Measurements from ENCODE around the gene CNTNAP5. TPM values are rescaled to one million over a fixed set of nuclear protein-coding genes. Genes with fewer than 3 reads are reported as not detected.

The CNTNAP5 gene
- total and polyA plus RNA-seq, 2 of the 13 experiments (the other 11 are each of a cell fraction or from before 2014, with no cell fraction given), result not detected

DNA sequence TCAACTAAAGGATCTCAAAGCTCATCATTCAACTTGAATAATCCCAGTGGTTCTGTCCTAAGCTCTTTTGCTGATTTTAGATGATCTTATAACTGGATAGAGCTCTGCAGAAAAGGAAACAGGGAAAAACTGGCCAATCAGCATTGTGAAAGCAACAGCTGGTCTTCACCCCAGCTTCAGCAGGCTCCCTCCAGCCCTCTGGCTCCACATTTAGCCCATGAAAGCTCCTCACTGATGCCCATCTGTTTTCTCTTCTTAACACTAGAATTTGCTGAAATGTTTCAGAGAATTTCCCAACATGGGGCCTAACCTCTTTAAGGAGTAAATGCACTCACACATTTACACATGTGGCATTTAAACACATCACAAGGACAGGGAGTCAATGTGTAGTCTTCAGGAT, 223.3 kb downstream of the CNTNAP5 start:
- H3K9me3 ChIP-seq (ENCODE audit: low read length), result no peaks in the 10 kb centered on the region
- intact Hi-C loops (cut with micrococcal nuclease; ENCODE audit: unreplicated experiment), result no loop called here
- ChIA-PET POLR2A (no interaction called here), CTCF (ENCODE audit: low intra/inter-chr PET ratio, low total read pairs) (no interaction called here)
- no peak overlapping the region for H3K27ac ChIP-seq (ENCODE audit: extremely low read length, insufficient read depth, low read length)
- no peaks in the 10 kb centered on the region for H3K36me3 ChIP-seq (replicated peaks in 1 of 2; ENCODE audit: control insufficient read depth in 1 of 2, insufficient read depth in 2 of 2, low read length in 2 of 2)
- no peak overlapping the region for H3K9ac ChIP-seq (ENCODE audit: insufficient read depth, low read depth, low read length)
- H4K20me1 ChIP-seq (ENCODE audit: insufficient read depth, low read length), result no peaks in the 10 kb centered on the region
- no peak overlapping the region for H2AFZ ChIP-seq (ENCODE audit: low read length)
- DNase-seq (ENCODE audit: low spot score) (no peak), ATAC-seq (no peak), FAIRE-seq (no peak)
- BruUV-seq (replicated peaks), result no TSS peak
- no peak overlapping the region for H3K4me3 ChIP-seq (replicated peaks in 1 of 3; ENCODE audit: insufficient read depth in 1 of 3, low read depth in 2 of 3, low read length in 3 of 3)
- in situ Hi-C loops (cut with HindIII; ENCODE audit: extremely low pct_ligation_motif_present, low pct_unique_long_range_greater_than_20kb), result no loop called here
- no peaks in the 10 kb centered on the region for H3K79me2 ChIP-seq (ENCODE audit: insufficient read depth, low read length)
- no peaks in the 10 kb centered on the region for H3K4me1 ChIP-seq (ENCODE audit: insufficient read depth, low read length)
- no peaks in the 10 kb centered on the region for H3K27me3 ChIP-seq (ENCODE audit: control insufficient read depth in 1 of 2, insufficient read depth in 2 of 2, low read length in 2 of 2)
- no peak overlapping the region for H3K4me2 ChIP-seq (ENCODE audit: low read depth, low read length)
- TF ChIP-seq, protein P1, sequence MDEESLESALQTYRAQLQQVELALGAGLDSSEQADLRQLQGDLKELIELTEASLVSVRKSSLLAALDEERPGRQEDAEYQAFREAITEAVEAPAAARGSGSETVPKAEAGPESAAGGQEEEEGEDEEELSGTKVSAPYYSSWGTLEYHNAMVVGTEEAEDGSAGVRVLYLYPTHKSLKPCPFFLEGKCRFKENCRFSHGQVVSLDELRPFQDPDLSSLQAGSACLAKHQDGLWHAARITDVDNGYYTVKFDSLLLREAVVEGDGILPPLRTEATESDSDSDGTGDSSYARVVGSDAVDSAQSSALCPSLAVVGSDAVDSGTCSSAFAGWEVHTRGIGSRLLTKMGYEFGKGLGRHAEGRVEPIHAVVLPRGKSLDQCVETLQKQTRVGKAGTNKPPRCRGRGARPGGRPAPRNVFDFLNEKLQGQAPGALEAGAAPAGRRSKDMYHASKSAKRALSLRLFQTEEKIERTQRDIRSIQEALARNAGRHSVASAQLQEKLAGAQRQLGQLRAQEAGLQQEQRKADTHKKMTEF (CRISPR knock-in tag; IDR thresholded peaks at IDR 0.05), result no peak
- TF ChIP-seq, protein P2, sequence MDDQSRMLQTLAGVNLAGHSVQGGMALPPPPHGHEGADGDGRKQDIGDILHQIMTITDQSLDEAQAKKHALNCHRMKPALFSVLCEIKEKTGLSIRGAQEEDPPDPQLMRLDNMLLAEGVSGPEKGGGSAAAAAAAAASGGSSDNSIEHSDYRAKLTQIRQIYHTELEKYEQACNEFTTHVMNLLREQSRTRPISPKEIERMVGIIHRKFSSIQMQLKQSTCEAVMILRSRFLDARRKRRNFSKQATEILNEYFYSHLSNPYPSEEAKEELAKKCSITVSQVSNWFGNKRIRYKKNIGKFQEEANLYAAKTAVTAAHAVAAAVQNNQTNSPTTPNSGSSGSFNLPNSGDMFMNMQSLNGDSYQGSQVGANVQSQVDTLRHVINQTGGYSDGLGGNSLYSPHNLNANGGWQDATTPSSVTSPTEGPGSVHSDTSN (CRISPR knock-in tag; IDR thresholded peaks at IDR 0.05; ENCODE audit: borderline replicate concordance), result no peak
- TF ChIP-seq SAFB2 (CRISPR knock-in tag; IDR thresholded peaks at IDR 0.05; ENCODE audit: borderline replicate concordance, low read depth), result no peak
- no peak for TF ChIP-seq MIER3 (CRISPR knock-in tag; IDR thresholded peaks at IDR 0.05; ENCODE audit: borderline replicate concordance)
- TF ChIP-seq, protein P3, sequence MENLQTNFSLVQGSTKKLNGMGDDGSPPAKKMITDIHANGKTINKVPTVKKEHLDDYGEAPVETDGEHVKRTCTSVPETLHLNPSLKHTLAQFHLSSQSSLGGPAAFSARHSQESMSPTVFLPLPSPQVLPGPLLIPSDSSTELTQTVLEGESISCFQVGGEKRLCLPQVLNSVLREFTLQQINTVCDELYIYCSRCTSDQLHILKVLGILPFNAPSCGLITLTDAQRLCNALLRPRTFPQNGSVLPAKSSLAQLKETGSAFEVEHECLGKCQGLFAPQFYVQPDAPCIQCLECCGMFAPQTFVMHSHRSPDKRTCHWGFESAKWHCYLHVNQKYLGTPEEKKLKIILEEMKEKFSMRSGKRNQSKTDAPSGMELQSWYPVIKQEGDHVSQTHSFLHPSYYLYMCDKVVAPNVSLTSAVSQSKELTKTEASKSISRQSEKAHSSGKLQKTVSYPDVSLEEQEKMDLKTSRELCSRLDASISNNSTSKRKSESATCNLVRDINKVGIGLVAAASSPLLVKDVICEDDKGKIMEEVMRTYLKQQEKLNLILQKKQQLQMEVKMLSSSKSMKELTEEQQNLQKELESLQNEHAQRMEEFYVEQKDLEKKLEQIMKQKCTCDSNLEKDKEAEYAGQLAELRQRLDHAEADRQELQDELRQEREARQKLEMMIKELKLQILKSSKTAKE (CRISPR knock-in tag; IDR thresholded peaks at IDR 0.05; ENCODE audit: borderline replicate concordance), result no peak
- no peak for TF ChIP-seq AGO1 (IDR thresholded peaks at IDR 0.05; ENCODE audit: low read depth, low read length, poor library complexity, severe bottlenecking)
- TF ChIP-seq, protein P4, sequence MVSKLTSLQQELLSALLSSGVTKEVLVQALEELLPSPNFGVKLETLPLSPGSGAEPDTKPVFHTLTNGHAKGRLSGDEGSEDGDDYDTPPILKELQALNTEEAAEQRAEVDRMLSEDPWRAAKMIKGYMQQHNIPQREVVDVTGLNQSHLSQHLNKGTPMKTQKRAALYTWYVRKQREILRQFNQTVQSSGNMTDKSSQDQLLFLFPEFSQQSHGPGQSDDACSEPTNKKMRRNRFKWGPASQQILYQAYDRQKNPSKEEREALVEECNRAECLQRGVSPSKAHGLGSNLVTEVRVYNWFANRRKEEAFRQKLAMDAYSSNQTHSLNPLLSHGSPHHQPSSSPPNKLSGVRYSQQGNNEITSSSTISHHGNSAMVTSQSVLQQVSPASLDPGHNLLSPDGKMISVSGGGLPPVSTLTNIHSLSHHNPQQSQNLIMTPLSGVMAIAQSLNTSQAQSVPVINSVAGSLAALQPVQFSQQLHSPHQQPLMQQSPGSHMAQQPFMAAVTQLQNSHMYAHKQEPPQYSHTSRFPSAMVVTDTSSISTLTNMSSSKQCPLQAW (CRISPR knock-in tag; IDR thresholded peaks at IDR 0.05), result no peak
- TF ChIP-seq, protein P5, sequence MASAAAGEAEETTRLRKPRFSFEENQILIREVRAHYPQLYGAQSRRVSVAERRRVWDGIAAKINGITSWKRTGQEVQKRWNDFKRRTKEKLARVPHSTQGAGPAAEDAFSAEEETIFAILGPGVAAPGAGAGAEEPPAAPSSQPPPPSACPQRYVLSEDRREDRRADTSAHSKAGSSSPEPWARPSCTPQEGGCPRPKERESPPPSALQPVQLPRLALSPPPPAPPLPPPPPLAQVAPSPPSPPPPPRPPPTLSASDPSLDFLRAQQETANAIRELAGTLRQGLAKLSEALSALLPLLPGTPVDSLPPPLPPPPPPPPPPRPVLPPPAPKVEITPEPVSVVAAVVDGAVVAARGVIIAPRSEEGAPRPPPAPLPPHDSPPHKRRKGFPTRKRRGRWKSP (CRISPR knock-in tag; IDR thresholded peaks at IDR 0.05), result no peak
- TF ChIP-seq KLF9 (CRISPR knock-in tag; IDR thresholded peaks at IDR 0.05; ENCODE audit: low read depth), result no peak
- no peak for TF ChIP-seq MED1 (CRISPR knock-in tag; IDR thresholded peaks at IDR 0.05)
- TF ChIP-seq, protein P6, sequence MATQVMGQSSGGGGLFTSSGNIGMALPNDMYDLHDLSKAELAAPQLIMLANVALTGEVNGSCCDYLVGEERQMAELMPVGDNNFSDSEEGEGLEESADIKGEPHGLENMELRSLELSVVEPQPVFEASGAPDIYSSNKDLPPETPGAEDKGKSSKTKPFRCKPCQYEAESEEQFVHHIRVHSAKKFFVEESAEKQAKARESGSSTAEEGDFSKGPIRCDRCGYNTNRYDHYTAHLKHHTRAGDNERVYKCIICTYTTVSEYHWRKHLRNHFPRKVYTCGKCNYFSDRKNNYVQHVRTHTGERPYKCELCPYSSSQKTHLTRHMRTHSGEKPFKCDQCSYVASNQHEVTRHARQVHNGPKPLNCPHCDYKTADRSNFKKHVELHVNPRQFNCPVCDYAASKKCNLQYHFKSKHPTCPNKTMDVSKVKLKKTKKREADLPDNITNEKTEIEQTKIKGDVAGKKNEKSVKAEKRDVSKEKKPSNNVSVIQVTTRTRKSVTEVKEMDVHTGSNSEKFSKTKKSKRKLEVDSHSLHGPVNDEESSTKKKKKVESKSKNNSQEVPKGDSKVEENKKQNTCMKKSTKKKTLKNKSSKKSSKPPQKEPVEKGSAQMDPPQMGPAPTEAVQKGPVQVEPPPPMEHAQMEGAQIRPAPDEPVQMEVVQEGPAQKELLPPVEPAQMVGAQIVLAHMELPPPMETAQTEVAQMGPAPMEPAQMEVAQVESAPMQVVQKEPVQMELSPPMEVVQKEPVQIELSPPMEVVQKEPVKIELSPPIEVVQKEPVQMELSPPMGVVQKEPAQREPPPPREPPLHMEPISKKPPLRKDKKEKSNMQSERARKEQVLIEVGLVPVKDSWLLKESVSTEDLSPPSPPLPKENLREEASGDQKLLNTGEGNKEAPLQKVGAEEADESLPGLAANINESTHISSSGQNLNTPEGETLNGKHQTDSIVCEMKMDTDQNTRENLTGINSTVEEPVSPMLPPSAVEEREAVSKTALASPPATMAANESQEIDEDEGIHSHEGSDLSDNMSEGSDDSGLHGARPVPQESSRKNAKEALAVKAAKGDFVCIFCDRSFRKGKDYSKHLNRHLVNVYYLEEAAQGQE (IDR thresholded peaks at IDR 0.05; ENCODE audit: borderline replicate concordance in 1 of 2, low read depth in 1 of 2, low read length in 2 of 2), result no peak
- no peak for TF ChIP-seq PCBP2 (optimal IDR thresholded peaks at IDR 0.05; ENCODE audit: low read depth, low read length, poor library complexity, severe bottlenecking)
